ENCODE measurements around the gene TCF12.

Gene TCF12

DNA sequence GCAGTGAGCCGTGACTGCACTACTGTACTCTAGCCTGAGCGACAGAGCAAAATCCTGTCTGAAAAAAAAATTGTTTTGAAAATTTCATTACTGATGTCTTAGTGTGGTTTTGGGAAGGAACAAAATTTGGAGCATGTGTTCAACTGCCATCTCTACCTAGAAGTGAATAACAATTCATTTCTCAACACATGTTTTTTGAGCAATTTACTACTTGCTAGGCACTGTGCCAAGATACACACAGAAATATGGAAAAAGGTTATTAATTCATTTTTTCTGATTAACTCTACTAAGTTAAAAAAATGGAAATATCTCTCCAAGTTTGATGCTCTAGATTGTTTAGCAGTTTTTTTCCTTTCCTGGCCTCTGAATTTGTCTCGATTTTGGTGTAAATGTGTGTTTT lies 5.2 kb upstream of the TCF12 start:
- in situ Hi-C loops (cut with HindIII; ENCODE audit: low sequenced_read_pairs): no loop called here
- TF ChIP-seq, protein P1, sequence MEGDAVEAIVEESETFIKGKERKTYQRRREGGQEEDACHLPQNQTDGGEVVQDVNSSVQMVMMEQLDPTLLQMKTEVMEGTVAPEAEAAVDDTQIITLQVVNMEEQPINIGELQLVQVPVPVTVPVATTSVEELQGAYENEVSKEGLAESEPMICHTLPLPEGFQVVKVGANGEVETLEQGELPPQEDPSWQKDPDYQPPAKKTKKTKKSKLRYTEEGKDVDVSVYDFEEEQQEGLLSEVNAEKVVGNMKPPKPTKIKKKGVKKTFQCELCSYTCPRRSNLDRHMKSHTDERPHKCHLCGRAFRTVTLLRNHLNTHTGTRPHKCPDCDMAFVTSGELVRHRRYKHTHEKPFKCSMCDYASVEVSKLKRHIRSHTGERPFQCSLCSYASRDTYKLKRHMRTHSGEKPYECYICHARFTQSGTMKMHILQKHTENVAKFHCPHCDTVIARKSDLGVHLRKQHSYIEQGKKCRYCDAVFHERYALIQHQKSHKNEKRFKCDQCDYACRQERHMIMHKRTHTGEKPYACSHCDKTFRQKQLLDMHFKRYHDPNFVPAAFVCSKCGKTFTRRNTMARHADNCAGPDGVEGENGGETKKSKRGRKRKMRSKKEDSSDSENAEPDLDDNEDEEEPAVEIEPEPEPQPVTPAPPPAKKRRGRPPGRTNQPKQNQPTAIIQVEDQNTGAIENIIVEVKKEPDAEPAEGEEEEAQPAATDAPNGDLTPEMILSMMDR (IDR thresholded peaks at IDR 0.05; ENCODE audit: low read depth, low read length, missing control alignments): no peak
- no peak for DNase-seq (ENCODE audit: low read depth)
- H3K4me3 ChIP-seq (ENCODE audit: low read depth, low read length): no peak overlapping the region

DNA sequence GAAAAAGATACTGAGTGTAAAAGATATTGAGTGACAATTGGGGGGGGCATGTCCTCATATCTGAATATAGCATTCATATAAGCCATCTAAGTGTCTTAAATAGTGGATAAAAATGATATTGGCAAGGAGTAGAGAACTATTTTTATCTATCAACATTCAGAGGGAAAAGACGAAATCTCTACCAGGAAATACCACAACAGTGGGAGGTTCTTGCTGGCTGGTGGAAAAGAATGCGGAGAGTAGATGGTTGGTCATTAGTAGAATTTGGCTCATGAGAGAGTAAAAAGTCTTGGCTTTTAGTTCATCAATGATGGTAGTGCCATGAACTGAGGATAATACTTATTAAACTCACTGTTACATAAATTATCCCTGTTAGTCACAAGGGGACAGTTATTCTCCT lies 4.8 kb upstream of the TCF12 start:
- no peak overlapping the region for H3K4me3 ChIP-seq (ENCODE audit: low read depth, low read length)
- DNase-seq (ENCODE audit: low read depth): peak; percentile 45
- in situ Hi-C loops (cut with HindIII; ENCODE audit: low sequenced_read_pairs): no loop called here
- TF ChIP-seq, protein P1 (IDR thresholded peaks at IDR 0.05; ENCODE audit: low read depth, low read length, missing control alignments): no peak

DNA sequence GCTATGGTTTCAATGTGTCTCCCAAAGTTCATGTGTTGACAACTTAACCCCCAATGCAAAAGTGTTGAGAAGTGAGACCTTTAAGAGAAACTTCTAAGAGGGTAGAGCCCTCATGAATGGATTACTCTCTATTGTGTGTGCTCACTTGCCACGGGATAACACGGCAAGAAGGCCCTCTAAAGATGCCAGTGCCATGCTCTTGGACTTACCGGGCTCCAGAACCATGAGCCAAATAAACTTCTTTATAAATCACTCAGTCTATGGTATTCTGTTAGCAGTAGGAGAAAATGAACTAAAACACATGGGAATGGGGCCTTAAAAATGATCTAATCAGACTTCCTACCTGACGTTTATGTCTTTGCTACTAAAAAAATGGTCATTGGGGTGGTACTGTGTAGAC lies 2.6 kb upstream of the TCF12 start:
- in situ Hi-C loops (cut with HindIII; ENCODE audit: low sequenced_read_pairs): no loop called here
- DNase-seq (ENCODE audit: low read depth): no peak
- TF ChIP-seq, protein P1 (IDR thresholded peaks at IDR 0.05; ENCODE audit: low read depth, low read length, missing control alignments): no peak
- H3K4me3 ChIP-seq (ENCODE audit: low read depth, low read length): no peak overlapping the region

DNA sequence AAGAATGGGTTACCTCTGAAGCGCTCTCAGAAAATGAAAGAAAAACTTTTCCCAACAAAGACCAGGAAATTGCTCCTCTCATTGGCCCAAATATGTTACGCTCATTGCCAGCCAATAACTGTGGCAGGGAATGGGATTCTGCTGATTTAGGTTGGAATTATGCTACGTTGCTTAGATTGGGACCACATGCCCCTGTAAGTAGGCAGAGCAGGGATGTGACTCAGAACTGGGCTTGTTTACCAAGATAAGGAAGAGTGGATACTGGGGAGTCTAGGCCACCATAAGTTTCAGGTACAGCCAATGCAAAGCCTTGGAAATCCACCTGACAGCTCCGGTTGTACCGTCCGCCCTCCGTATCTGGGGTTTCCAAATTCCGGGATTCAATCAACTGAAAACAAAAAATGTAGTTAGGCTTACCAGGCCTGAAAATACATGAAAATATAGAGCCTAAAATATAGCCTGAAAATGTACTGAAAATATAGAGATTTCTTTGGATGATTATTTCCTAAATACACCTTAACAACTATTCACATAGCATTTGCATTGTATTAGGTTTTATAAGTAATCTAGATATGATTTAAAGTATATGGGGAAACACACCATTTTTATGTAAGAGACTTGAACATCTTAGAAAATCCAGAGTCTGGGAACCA lies 1.5 kb upstream of the TCF12 start:
- DNase-seq (ENCODE audit: low read depth): no peak
- in situ Hi-C loops (cut with HindIII; ENCODE audit: low sequenced_read_pairs): no loop called here
- H3K4me3 ChIP-seq (ENCODE audit: low read depth, low read length): no peak overlapping the region
- TF ChIP-seq, protein P1 (IDR thresholded peaks at IDR 0.05; ENCODE audit: low read depth, low read length, missing control alignments): no peak

DNA sequence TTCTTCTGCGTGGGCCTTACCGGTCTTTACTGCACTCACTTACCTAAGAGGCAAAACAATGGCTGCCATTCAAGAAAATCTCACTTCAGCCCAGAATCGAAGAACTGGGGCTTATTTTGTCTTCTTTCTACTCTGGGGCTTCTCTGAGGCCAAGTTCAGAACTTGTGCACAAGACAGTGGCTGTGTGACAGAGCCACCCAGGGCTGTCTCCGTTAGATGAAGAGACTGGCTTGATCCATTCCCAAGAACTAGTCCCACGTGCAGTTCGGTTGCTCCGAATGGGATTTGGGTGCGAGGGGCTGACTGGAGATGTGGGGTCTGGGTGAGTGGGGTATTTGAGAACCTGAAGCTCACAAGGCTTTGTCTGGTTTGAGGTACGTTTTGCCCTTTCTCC lies 795 bp upstream of the TCF12 start:
- in situ Hi-C loops (cut with HindIII; ENCODE audit: low sequenced_read_pairs): no loop called here

DNA sequence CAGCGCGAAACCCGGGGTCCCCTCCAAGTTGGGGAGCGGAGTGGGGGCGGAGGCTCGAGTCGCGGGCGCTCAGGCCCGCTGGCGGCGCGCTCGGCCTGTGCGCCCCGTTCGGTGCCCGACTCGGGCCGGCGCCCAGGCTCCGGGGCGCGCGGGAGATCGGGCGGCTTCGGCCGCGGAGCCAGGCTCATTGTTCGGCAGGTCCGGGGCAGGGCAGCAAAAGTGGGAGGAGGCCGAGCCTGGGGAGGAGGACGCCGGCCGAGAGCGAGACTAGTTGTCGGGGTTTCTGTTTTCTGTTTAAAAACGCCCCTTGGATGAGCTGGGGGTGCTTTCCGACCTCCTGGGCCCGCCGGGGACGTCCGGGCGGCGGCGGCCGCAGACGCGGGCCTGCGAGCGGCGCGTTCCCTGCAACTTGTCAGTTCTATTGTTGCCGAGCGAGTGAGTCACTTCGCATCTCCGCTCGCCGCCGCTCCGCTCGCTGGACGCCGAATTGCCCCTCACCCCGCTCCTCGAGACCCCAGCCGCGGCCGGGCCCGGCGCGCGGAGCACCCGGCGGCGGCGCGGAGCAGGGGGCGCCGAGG lies 676 bp downstream of the TCF12 start:
- TF ChIP-seq, protein P1 (IDR thresholded peaks at IDR 0.05; ENCODE audit: low read depth, low read length, missing control alignments): no peak
- in situ Hi-C loops (cut with HindIII; ENCODE audit: low sequenced_read_pairs): no loop called here
- DNase-seq (ENCODE audit: low read depth): peak; percentile 27
- H3K4me3 ChIP-seq (ENCODE audit: low read depth, low read length): peak overlapping the region; percentile 81

More for the DNA sequence above, 795 bp upstream of the TCF12 start:
- H3K4me3 ChIP-seq (ENCODE audit: low read depth, low read length): peak overlapping the region; percentile 81
- TF ChIP-seq, protein P1 (IDR thresholded peaks at IDR 0.05; ENCODE audit: low read depth, low read length, missing control alignments): no peak
- DNase-seq (ENCODE audit: low read depth): no peak

Data from astrocyte of the cerebellum (primary cell).